Airway epithelial cell (primary cell): ENCODE data around the gene ST8SIA5. TPM values are rescaled to one million over a fixed set of nuclear protein-coding genes. Genes with fewer than 3 reads are reported as not detected.

Source experiments
- total RNA-seq: library from RNA; depleted of rRNA; stranded (reverse); fragments of >200 nt; gene quantifications from 2 replicates; pipeline ENCODE4 v1.2.3, GENCODE V29; 2015

Gene ST8SIA5, protein sequence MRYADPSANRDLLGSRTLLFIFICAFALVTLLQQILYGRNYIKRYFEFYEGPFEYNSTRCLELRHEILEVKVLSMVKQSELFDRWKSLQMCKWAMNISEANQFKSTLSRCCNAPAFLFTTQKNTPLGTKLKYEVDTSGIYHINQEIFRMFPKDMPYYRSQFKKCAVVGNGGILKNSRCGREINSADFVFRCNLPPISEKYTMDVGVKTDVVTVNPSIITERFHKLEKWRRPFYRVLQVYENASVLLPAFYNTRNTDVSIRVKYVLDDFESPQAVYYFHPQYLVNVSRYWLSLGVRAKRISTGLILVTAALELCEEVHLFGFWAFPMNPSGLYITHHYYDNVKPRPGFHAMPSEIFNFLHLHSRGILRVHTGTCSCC
- total RNA-seq, result not detected in 2 replicates

GRCh38 chr18:46756559-46757201 is at the start of gene ST8SIA5:
Gene ST8SIA5, minus strand, starts transcription at chr18:46757053. Its CDS starts 545 bp downstream, at chr18:46756508.

DNA sequence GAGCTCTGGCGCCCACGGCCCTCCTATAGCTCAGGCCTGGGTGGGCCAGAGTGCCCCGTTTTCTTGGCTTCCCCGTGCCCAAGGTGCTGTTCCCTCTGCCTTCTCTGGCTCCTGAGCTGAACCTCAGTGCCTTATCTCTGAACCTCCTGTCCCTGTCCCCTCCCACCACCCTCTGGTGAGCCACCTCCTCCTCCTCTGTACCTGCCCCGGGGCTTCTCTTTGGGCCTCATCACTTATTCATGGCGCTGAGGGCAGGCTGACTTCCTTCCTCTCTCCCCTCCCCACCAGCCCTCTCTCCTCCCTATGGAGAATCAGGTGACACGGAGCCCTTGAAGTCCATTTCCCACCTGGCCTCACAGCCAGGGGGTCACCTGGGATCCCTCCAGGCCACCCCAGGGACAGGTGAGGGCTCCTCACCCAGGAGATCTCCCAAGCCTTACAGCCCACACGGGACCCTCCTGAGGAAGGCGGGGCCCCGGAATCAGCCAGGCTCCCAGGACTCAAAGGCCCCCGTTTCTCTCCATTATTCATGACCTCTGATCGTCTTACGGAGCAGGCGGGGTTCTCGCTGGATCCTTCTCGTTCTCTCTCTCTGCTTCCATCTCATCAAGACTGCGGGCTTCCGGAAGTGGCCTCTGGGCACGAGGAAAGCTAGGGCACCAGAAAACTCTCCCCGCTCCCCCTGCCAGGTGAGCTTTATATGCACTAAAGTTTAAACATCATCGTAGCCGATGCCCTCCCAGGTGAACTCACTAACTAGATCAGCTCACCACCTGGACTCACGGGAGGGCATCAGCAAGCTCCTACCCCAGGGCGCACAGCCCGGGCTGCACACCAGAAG is 99.5 kb downstream of the ST8SIA5 start, which contains the start of gene LOXHD1:
LOXHD1 (minus strand) TSS at position 106 of the 841 bp plus-strand sequence. CDS start 187 bp downstream, outside the sequence.

Other genes starting within 250 kb of the ST8SIA5 start
- gene LOXHD1, start 99.8 kb downstream of the ST8SIA5 start, total RNA-seq, result not detected in 2 replicates
- 8.9 and 9.4 TPM in 2 replicates for gene PIAS2, start 160.5 kb upstream of the ST8SIA5 start, total RNA-seq
- gene KATNAL2, start 160.5 kb upstream of the ST8SIA5 start, total RNA-seq, result 1.3 TPM in 2 replicates